CD8-positive, alpha-beta memory T cell (primary cell): ENCODE measurements around the gene CGB7. TPM values are rescaled to one million over a fixed set of nuclear protein-coding genes. Genes with fewer than 3 reads are reported as not detected.
"Not testable (repeated sequence)": the region's sequence is repeated elsewhere in the genome, so short reads cannot be mapped to it uniquely, and the experiment has no call there.

Source experiments
- CTCF ChIA-PET: fragments of 350-600 bp; sonication (Branson Sonifier 250); formaldehyde crosslinking; loops from one replicate; lab custom pipeline; 2021; ENCODE audit warnings: antibody characterized with exemption; lab: Charles Lee
- POLR2A ChIA-PET: fragments of 350-600 bp; sonication (Branson Sonifier 250); formaldehyde crosslinking; loops from one replicate; lab custom pipeline; 2021; ENCODE audit warnings: antibody characterized with exemption; lab: Charles Lee
- DNase-seq, 5 donors: peaks; one replicate each; pipeline versions ENCODE4 v3.0.0 to v3.0.0-alpha.2; 2020 to 2022; ENCODE audit warnings: mixed read lengths in 1 of 5
- H3K27ac ChIP-seq: one replicate; pipeline ENCODE4 v1.7.0; 2013; ENCODE audit warnings: low read depth, mild to moderate bottlenecking, low read length, moderate library complexity
- H3K27me3 ChIP-seq: 2 replicates; pipeline ENCODE4 v1.7.0; 2013; ENCODE audit warnings: low read length, mild to moderate bottlenecking; ENCODE audit not compliant: insufficient read depth, poor library complexity, severe bottlenecking
- H3K36me3 ChIP-seq: 2 replicates; pipeline ENCODE4 v1.7.0; 2013; ENCODE audit warnings: mild to moderate bottlenecking, low read length, moderate library complexity; ENCODE audit not compliant: insufficient read depth
- H3K4me1 ChIP-seq: 2 replicates; pipeline ENCODE4 v1.7.0; 2013; ENCODE audit warnings: mild to moderate bottlenecking, low read length, moderate library complexity; ENCODE audit not compliant: insufficient read depth
- H3K4me3 ChIP-seq: 2 replicates; pipeline ENCODE4 v1.7.0; 2013; ENCODE audit warnings: mild to moderate bottlenecking, low read length
- H3K9me3 ChIP-seq: 2 replicates; pipeline ENCODE4 v1.7.0; 2013; ENCODE audit warnings: mild to moderate bottlenecking, low read length
- H3K27ac Mint-ChIP-seq, 8 donors: one replicate each; pipeline ENCODE4 v1.8.0; 2020 to 2021; ENCODE audit warnings: mixed read lengths in 8 of 8, mild to moderate bottlenecking in 6 of 8, inconsistent platforms in 3 of 8, moderate library complexity in 3 of 8
- H3K27me3 Mint-ChIP-seq, 2 donors: one replicate each; pipeline ENCODE4 v1.8.0; 2020 to 2021; ENCODE audit warnings: mixed read lengths in 2 of 2, mild to moderate bottlenecking in 1 of 2, moderate library complexity in 1 of 2
- H3K36me3 Mint-ChIP-seq, 3 donors: one replicate each; pipeline ENCODE4 v1.8.0; 2020 to 2021; ENCODE audit warnings: mixed read lengths in 3 of 3, inconsistent platforms in 1 of 3, mild to moderate bottlenecking in 1 of 3
- H3K4me1 Mint-ChIP-seq, 3 donors: one replicate each; pipeline ENCODE4 v1.8.0; 2020 to 2021; ENCODE audit warnings: mixed read lengths in 3 of 3, inconsistent platforms in 1 of 3, mild to moderate bottlenecking in 1 of 3
- H3K4me3 Mint-ChIP-seq, 7 donors: one replicate each; pipeline ENCODE4 v1.8.0; 2020 to 2021; ENCODE audit warnings: mixed read lengths in 7 of 7, mild to moderate bottlenecking in 6 of 7, moderate library complexity in 4 of 7, inconsistent platforms in 2 of 7
- H3K9me3 Mint-ChIP-seq, 5 donors: one replicate each; pipeline ENCODE4 v1.8.0; 2020 to 2022; ENCODE audit warnings: mixed read lengths in 5 of 5, mild to moderate bottlenecking in 3 of 5, moderate library complexity in 2 of 5, inconsistent platforms in 1 of 5
- polyA plus RNA-seq: library from polyadenylated mRNA; unstranded; fragments of 300-500 nt; fragmentation: Illumina TruSeq; gene quantifications from one replicate; pipeline ENCODE4 v1.2.3, GENCODE V29; 2021
- total RNA-seq, 2 experiments: library from RNA; stranded (reverse); gene quantifications; one replicate each; pipeline ENCODE4 v1.2.3, GENCODE V29; 2021

CGB7 gene
- total and polyA plus RNA-seq, 3 experiments from 2014 or later: not detected

DNA sequence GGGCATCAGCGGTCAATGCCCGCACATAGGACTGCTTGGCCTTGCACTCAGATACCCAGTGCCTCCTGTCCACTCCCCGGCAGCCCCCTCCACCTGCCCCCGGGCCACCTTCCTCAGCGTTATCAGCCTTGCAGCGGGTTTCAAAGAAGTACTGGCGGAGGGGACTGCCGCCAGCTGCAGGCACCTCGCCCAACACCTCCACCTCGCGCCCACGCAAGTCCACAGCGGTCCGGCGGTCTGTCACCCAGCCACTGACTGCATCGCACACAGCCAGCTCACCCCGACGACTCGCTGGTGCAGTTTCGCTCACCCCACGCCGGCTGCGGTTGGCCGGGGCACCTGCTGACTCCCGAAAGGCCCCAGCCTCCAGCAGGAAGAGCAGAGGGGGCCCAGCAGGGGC, 3.9 kb upstream of the CGB7 start:
- Mint-ChIP-seq H3K27ac (no peak overlapping the region), H3K4me1 (peaks cover 14 to 23% (median 16%) of the 10 kb centered on the region in 3 donors), H3K27me3 (peaks cover 56 to 71% of the 10 kb centered on the region in 2 donors), H3K36me3 (no peaks in the 10 kb centered on the region), H3K9me3 (peaks cover 0 to 2% (median 0%) of the 10 kb centered on the region in 5 donors), H3K4me3 (no peak overlapping the region)
- H3K27ac ChIP-seq: no peak overlapping the region
- H3K9me3 ChIP-seq: no peaks in the 10 kb centered on the region
- H3K27me3 ChIP-seq: peaks cover 25% of the 10 kb centered on the region
- ChIA-PET POLR2A (no interaction called here), CTCF (interaction anchor here (1.2 kb wide), 1 partner anchor 68 kb away, joined by 3 read pairs; the partner anchor contains the start of genes GYS1 and RUVBL2)
- DNase-seq: no peak
- peaks cover 14% of the 10 kb centered on the region for H3K4me1 ChIP-seq
- H3K36me3 ChIP-seq: no peaks in the 10 kb centered on the region
- no peak overlapping the region for H3K4me3 ChIP-seq

DNA sequence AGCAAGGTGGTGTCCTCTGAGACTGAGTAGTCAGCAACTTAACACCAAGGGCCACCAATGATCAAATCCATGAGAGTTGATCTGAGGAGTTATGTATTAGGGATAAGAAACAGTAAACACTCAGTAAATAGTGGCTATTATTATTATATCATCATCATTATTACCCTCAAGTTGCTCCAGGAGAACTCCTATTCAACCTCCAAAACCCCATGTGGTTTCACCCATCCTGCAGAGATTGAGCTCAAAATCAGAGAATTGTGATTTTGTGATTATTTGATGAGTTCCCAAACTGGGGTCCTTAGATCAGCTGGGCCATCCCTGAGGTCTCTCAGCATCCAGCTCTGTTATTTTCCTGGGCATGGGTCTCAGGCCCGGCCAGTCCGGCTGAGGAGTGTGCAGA, 3.5 kb upstream of the CGB7 start:
- no peaks in the 10 kb centered on the region for H3K36me3 Mint-ChIP-seq
- H3K4me1 ChIP-seq: peaks cover 17% of the 10 kb centered on the region
- H3K9me3 ChIP-seq: no peaks in the 10 kb centered on the region
- no peak overlapping the region for H3K4me3 ChIP-seq
- DNase-seq: no peak
- peaks cover 53 to 70% of the 10 kb centered on the region in 2 donors for H3K27me3 Mint-ChIP-seq
- CTCF ChIA-PET: interaction anchor here (1.2 kb wide), 2 partner anchors 43 to 68 kb away, joined by 3 read pairs; partner anchors contain the start of genes GYS1 and RUVBL2
- H3K36me3 ChIP-seq: no peaks in the 10 kb centered on the region
- peaks cover 22% of the 10 kb centered on the region for H3K27me3 ChIP-seq
- peaks cover 14 to 27% (median 16%) of the 10 kb centered on the region in 3 donors for H3K4me1 Mint-ChIP-seq
- POLR2A ChIA-PET: no interaction called here
- no peak overlapping the region for H3K27ac ChIP-seq
- H3K9me3 Mint-ChIP-seq: peaks cover 0 to 2% (median 0%) of the 10 kb centered on the region in 5 donors
- H3K27ac Mint-ChIP-seq: no peak overlapping the region
- H3K4me3 Mint-ChIP-seq: no peak overlapping the region

GRCh38 chr19:49059053-49059452, 1.5 kb upstream of the CGB7 start:
- POLR2A ChIA-PET: no interaction called here
- CTCF ChIA-PET: interaction anchor here (1.2 kb wide), 1 partner anchor 65 kb away, joined by 3 read pairs; the partner anchor contains the start of gene RUVBL2
- no peak for DNase-seq
- Histone ChIP-seq H3K27ac (no peak overlapping the region), H3K36me3 (no peaks in the 10 kb centered on the region), H3K4me1 (peaks cover 17% of the 10 kb centered on the region), H3K9me3 (no peaks in the 10 kb centered on the region), H3K4me3 (no peak overlapping the region), H3K27me3 (peaks cover 22% of the 10 kb centered on the region)
- no peak overlapping the region for H3K27ac Mint-ChIP-seq
- H3K4me3 Mint-ChIP-seq: peak overlapping the region in 1 of 7 donors; percentile 62
- no peaks in the 10 kb centered on the region for H3K36me3 Mint-ChIP-seq
- peaks cover 44 to 56% of the 10 kb centered on the region in 2 donors for H3K27me3 Mint-ChIP-seq
- H3K9me3 Mint-ChIP-seq: peaks cover 0 to 2% (median 0%) of the 10 kb centered on the region in 5 donors
- peaks cover 14 to 28% (median 16%) of the 10 kb centered on the region in 3 donors for H3K4me1 Mint-ChIP-seq

DNA sequence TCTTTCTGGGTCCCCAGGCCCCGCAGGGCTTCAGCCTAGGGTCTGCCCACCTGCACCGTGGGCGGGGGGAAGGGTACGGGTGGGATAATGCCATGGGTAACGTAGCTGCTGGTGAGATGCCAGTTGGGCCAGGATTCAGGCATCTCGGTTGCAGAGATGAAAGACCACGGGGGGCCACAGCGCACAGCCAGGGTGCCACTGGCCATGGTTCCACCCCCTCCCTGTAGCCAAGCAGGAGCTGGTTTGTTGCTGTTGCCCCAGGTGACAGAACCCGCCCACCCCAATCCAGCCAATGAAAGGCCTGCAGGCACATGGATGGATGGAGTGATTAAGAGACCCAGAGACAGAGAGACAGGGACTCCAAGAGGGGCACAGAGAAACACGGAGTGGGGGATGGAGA, 1.0 kb upstream of the CGB7 start:
- Histone ChIP-seq H3K9me3 (no peaks in the 10 kb centered on the region), H3K27me3 (peaks cover 22% of the 10 kb centered on the region), H3K4me3 (no peak overlapping the region), H3K4me1 (peaks cover 17% of the 10 kb centered on the region), H3K27ac (no peak overlapping the region), H3K36me3 (no peaks in the 10 kb centered on the region)
- Mint-ChIP-seq H3K36me3 (no peaks in the 10 kb centered on the region), H3K27ac (no peak overlapping the region), H3K4me3 (peak overlapping the region in 3 of 7 donors; percentile 62 to 94 (median 83)), H3K27me3 (peaks cover 43 to 52% of the 10 kb centered on the region in 2 donors), H3K4me1 (peaks cover 14 to 28% (median 16%) of the 10 kb centered on the region in 3 donors), H3K9me3 (peaks cover 0 to 2% (median 0%) of the 10 kb centered on the region in 5 donors)
- ChIA-PET CTCF (no interaction called here), POLR2A (no interaction called here)
- no peak for DNase-seq

DNA sequence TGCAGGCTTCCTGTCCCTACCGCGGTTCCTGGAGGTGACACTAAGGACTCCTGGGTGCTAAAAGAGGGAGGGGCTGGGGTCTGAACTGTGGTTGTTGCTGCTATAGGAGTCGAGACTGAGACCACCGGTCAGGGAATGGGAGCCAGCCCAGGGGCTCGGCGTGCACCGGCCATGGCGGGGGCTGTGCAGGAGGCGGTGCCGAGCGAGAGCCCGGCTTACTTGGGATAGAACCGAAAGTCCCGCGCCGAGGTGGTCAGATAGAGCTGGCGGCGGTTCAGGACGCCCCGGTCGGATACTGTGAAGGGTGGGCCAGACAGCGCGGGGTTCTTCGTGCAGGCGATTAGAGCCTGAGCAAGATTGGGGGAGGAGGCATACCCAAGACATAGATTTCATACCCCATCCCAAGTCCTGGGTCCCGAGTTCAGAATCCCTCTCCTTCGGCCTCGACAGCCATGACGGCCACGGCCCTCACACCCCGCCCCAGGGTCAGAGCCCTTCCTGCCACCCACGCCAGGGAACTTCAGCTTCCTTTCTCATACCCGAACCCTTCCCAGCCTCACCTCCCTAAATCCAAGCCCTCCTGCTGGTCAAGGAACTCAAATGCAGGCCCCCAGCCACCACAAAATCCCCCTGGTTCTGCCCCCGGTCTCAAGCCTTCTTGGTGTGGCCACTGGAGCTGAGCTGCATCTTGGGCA, 500 bp downstream of the CGB7 start:
- peaks cover 14 to 28% (median 16%) of the 10 kb centered on the region in 3 donors for H3K4me1 Mint-ChIP-seq
- peaks cover 17% of the 10 kb centered on the region for H3K4me1 ChIP-seq
- not testable (repeated sequence) for H3K36me3 Mint-ChIP-seq

GRCh38 chr19:49056101-49056901, 1.2 kb downstream of the CGB7 start:
- H3K9me3 ChIP-seq: no peaks in the 10 kb centered on the region
- H3K36me3 Mint-ChIP-seq: no peaks in the 10 kb centered on the region
- no peaks in the 10 kb centered on the region for H3K36me3 ChIP-seq
- CTCF ChIA-PET: interaction anchor here (0.6 to 1.2 kb wide), 5 partner anchors 42 to 189 kb away, joined by 3 to 6 read pairs (median 3); partner anchors contain the start of genes GYS1 and RUVBL2
- H3K27me3 Mint-ChIP-seq: peaks cover 36 to 43% of the 10 kb centered on the region in 2 donors
- H3K4me3 ChIP-seq: peak overlapping the region; percentile 66
- H3K27me3 ChIP-seq: peaks cover 22% of the 10 kb centered on the region
- DNase-seq: peak; percentile 41 to 70 (median 45)
- peak overlapping the region; percentile 60 to 94 (median 88) for H3K4me3 Mint-ChIP-seq
- H3K9me3 Mint-ChIP-seq: peaks cover 0 to 2% (median 0%) of the 10 kb centered on the region in 5 donors
- H3K4me1 ChIP-seq: peaks cover 17% of the 10 kb centered on the region
- H3K27ac Mint-ChIP-seq: peak overlapping the region in 2 of 8 donors; percentile 70 to 74
- peaks cover 14 to 28% (median 16%) of the 10 kb centered on the region in 3 donors for H3K4me1 Mint-ChIP-seq
- POLR2A ChIA-PET: no interaction called here
- H3K27ac ChIP-seq: no peak overlapping the region

More for the DNA sequence above, 500 bp downstream of the CGB7 start:
- DNase-seq, H3K27ac ChIP-seq, POLR2A ChIA-PET, H3K9me3 Mint-ChIP-seq, H3K9me3 ChIP-seq, H3K36me3 ChIP-seq: not testable (repeated sequence)
- Histone ChIP-seq H3K27me3 (peaks cover 22% of the 10 kb centered on the region), H3K4me3 (peak overlapping the region; percentile 66)
- peak overlapping the region in 4 of 8 donors; percentile 63 to 86 (median 78) for H3K27ac Mint-ChIP-seq
- H3K4me3 Mint-ChIP-seq: peak overlapping the region; percentile 60 to 94 (median 88)
- CTCF ChIA-PET: interaction anchor here (0.8 to 1.2 kb wide), 2 partner anchors 63 to 89 kb away, joined by 4 to 6 read pairs; partner anchors contain the start of genes GYS1 and RUVBL2
- peaks cover 38 to 48% of the 10 kb centered on the region in 2 donors for H3K27me3 Mint-ChIP-seq

- CTCF ChIA-PET, H3K27me3 Mint-ChIP-seq, H3K4me1 ChIP-seq, H3K9me3 Mint-ChIP-seq, DNase-seq, H3K36me3 ChIP-seq, H3K27me3 ChIP-seq, H3K36me3 Mint-ChIP-seq, POLR2A ChIA-PET, H3K4me3 ChIP-seq, H3K4me1 Mint-ChIP-seq, H3K9me3 ChIP-seq, H3K27ac ChIP-seq, H3K27ac Mint-ChIP-seq, H3K4me3 Mint-ChIP-seq: not testable (repeated sequence)
Measured at GRCh38 chr19:49050376-49051033, 7.0 kb downstream of the CGB7 start.
